Daoy (cell line): Measurements from ENCODE around the gene HES3. TPM values are rescaled to one million over a fixed set of nuclear protein-coding genes. Genes with fewer than 3 reads are reported as not detected.

Experiments used
- DNase-seq: peaks from one replicate; pipeline ENCODE4 v3.0.0-alpha.2; 2015; ENCODE audit warnings: low read depth
- total RNA-seq: library from RNA; depleted of rRNA; stranded (reverse); fragments of >200 nt; shearing (Covaris generic); gene quantifications from 2 replicates; pipeline ENCODE4 v1.2.3, GENCODE V29; 2014; rRNA removed

The HES3 gene
- total RNA-seq, 1 experiment from 2014 or later: not detected

- no peak for DNase-seq
Observed at GRCh38 chr1:6278263-6278662, 34.3 kb downstream of the HES3 start.

- DNase-seq: no peak
Observed at GRCh38 chr1:6279066-6279465, 35.1 kb downstream of the HES3 start.

- no peak for DNase-seq
Observed at GRCh38 chr1:6279613-6280383, 35.8 kb downstream of the HES3 start.

- DNase-seq: no peak
Observed at GRCh38 chr1:6280761-6281451, 36.9 kb downstream of the HES3 start.

GRCh38 chr1:6281511-6282402 is 37.8 kb downstream of the HES3 start:
- DNase-seq: no peak

GRCh38 chr1:6282577-6283270 is 38.7 kb downstream of the HES3 start:
- no peak for DNase-seq

- no peak for DNase-seq
Observed at GRCh38 chr1:6285336-6285735, 41.4 kb downstream of the HES3 start.

GRCh38 chr1:6286266-6286665 is 42.3 kb downstream of the HES3 start:
- no peak for DNase-seq

GRCh38 chr1:6287029-6287428 is 43.0 kb downstream of the HES3 start:
- DNase-seq: no peak

- no peak for DNase-seq
Observed at GRCh38 chr1:6287431-6287886, 43.5 kb downstream of the HES3 start.

- DNase-seq: no peak
Observed at GRCh38 chr1:6288026-6288425, 44.0 kb downstream of the HES3 start.

- no peak for DNase-seq
Observed at GRCh38 chr1:6288665-6289064, 44.7 kb downstream of the HES3 start.

- no peak for DNase-seq
Observed at GRCh38 chr1:6292102-6292501, 48.1 kb downstream of the HES3 start.

GRCh38 chr1:6294080-6294889 is 50.3 kb downstream of the HES3 start:
- no peak for DNase-seq

GRCh38 chr1:6294890-6295556 is 51.0 kb downstream of the HES3 start:
- DNase-seq: no peak

Other genes with a start within 250 kb of the HES3 start
- 8.3 and 12.7 TPM in 2 replicates for gene KCNAB2, start 198.3 kb upstream of the HES3 start, total RNA-seq
- 0.27 and 0.29 TPM in 2 replicates for gene CHD5, start 63.9 kb upstream of the HES3 start, total RNA-seq
- 158 and 240 TPM in 2 replicates for gene RPL22, start 44.6 kb upstream of the HES3 start, total RNA-seq
- 6.2 and 11.7 TPM in 2 replicates for gene RNF207, start 38.1 kb upstream of the HES3 start, total RNA-seq
- gene ICMT, start 8.2 kb upstream of the HES3 start, total RNA-seq: 88.7 and 106 TPM in 2 replicates
- gene GPR153, start 16.9 kb downstream of the HES3 start, total RNA-seq: 3.0 and 6.3 TPM in 2 replicates
- gene ACOT7, start 149.6 kb downstream of the HES3 start, total RNA-seq: 41.9 and 45.1 TPM in 2 replicates
- 0.27 TPM in 1 of 2 replicates, not detected in the other for gene HES2, start 175.7 kb downstream of the HES3 start, total RNA-seq
- not detected in 2 replicates for gene ESPN, start 180.6 kb downstream of the HES3 start, total RNA-seq
- gene TNFRSF25, start 222.0 kb downstream of the HES3 start, total RNA-seq: 2.0 and 3.5 TPM in 2 replicates
- gene PLEKHG5, start 247.5 kb downstream of the HES3 start, total RNA-seq: 8.1 and 8.4 TPM in 2 replicates